ENCODE data around the gene GRAMD1B.

DNA sequence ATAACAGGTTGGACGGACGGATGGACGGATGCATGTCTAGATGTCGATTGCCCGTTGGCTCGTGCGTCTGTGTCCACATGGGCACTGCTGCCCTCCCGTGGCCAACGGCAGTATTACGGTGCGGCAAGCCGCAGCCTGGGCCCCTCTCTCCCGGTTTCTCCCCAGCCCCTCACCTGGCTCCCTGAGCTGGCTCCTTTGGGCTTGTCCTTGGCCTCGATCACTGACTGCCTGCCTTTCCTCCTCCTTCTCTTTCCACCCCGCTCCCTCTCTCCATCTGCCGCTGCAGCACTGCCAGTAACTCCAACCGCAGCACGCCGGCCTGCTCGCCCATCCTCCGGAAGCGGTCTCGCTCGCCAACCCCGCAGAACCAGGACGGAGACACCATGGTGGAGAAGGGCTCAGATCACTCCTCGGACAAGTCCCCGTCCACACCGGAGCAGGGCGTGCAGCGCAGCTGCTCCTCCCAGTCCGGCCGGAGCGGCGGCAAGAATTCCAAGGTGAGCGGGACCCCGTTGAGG is 147.1 kb downstream of the GRAMD1B start:
- TF ChIP-seq, protein P1, sequence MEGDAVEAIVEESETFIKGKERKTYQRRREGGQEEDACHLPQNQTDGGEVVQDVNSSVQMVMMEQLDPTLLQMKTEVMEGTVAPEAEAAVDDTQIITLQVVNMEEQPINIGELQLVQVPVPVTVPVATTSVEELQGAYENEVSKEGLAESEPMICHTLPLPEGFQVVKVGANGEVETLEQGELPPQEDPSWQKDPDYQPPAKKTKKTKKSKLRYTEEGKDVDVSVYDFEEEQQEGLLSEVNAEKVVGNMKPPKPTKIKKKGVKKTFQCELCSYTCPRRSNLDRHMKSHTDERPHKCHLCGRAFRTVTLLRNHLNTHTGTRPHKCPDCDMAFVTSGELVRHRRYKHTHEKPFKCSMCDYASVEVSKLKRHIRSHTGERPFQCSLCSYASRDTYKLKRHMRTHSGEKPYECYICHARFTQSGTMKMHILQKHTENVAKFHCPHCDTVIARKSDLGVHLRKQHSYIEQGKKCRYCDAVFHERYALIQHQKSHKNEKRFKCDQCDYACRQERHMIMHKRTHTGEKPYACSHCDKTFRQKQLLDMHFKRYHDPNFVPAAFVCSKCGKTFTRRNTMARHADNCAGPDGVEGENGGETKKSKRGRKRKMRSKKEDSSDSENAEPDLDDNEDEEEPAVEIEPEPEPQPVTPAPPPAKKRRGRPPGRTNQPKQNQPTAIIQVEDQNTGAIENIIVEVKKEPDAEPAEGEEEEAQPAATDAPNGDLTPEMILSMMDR (IDR thresholded peaks at IDR 0.05), result peak; percentile 60 to 82 (median 74)
- no peak for TF ChIP-seq POLR2A (IDR thresholded peaks at IDR 0.05)
